Keratinocyte (primary cell): ENCODE results near the gene PODN. TPM values are rescaled to one million over a fixed set of nuclear protein-coding genes. Genes with fewer than 3 reads are reported as not detected.

Experiments
- DNase-seq: peaks from one replicate; pipeline ENCODE4 v3.0.0-alpha.2; 2011; ENCODE audit warnings: low read depth, missing footprints, low spot score
- FAIRE-seq: peaks from 2 replicates; lab custom pipeline; 2011; peaks lifted over from hg19 to GRCh38; lab: Jason Lieb, UNC
- H2AFZ ChIP-seq: 2 replicates; pipeline ENCODE4 v1.6.0; 2012; ENCODE audit warnings: low read length, control low read depth, inconsistent platforms; ENCODE audit not compliant: control insufficient read depth
- H3K27ac ChIP-seq: 2 replicates; pipeline ENCODE4 v1.5.1; 2011; ENCODE audit warnings: low read length; ENCODE audit not compliant: control insufficient read depth, insufficient read depth
- H3K27me3 ChIP-seq: 3 replicates; pipeline ENCODE4 v1.6.0; 2011; ENCODE audit warnings: low read length; ENCODE audit not compliant: control insufficient read depth, insufficient read depth; ENCODE audit errors: extremely low read depth
- H3K36me3 ChIP-seq, 2 experiments: 2 replicates in 1 of 2; 3 replicates in 1 of 2; pipeline ENCODE4 v1.5.1; 2011; ENCODE audit warnings: low read length in 2 of 2, mild to moderate bottlenecking in 1 of 2; ENCODE audit not compliant: control insufficient read depth in 2 of 2, insufficient read depth in 2 of 2; ENCODE audit errors: extremely low read depth in 1 of 2
- H3K4me1 ChIP-seq: 3 replicates; pipeline ENCODE4 v1.5.1; 2011; ENCODE audit warnings: low read length; ENCODE audit not compliant: control insufficient read depth, insufficient read depth; ENCODE audit errors: extremely low read depth
- H3K4me2 ChIP-seq: 3 replicates; pipeline ENCODE4 v1.6.0; 2011; ENCODE audit warnings: low read depth, low read length; ENCODE audit not compliant: control insufficient read depth, insufficient read depth; ENCODE audit errors: extremely low read depth
- H3K4me3 ChIP-seq, 3 experiments: fragments of 200-600 bp in 1 of 3; sonication (generic) in 1 of 3; 2 replicates in 2 of 3; 3 replicates in 1 of 3; pipeline ENCODE4 v1.5.1; 2011 to 2016; ENCODE audit warnings: low read length in 3 of 3, mild to moderate bottlenecking in 3 of 3, control low read depth in 2 of 3, inconsistent platforms in 1 of 3, low read depth in 1 of 3, mixed read lengths in 1 of 3, mixed run types in 1 of 3, moderate library complexity in 1 of 3; ENCODE audit not compliant: control insufficient read depth in 2 of 3, insufficient read depth in 2 of 3; ENCODE audit errors: extremely low read depth in 1 of 3
- H3K79me2 ChIP-seq: 2 replicates; pipeline ENCODE4 v1.6.0; 2012; ENCODE audit warnings: low read length; ENCODE audit not compliant: control insufficient read depth, insufficient read depth
- H3K9ac ChIP-seq: 3 replicates; pipeline ENCODE4 v1.6.0; 2011; ENCODE audit warnings: low read length; ENCODE audit not compliant: control insufficient read depth, insufficient read depth; ENCODE audit errors: extremely low read depth
- H3K9me1 ChIP-seq: 3 replicates; pipeline ENCODE4 v1.6.0; 2011; ENCODE audit warnings: low read length; ENCODE audit not compliant: control insufficient read depth, insufficient read depth; ENCODE audit errors: extremely low read depth
- H3K9me3 ChIP-seq: 2 replicates; pipeline ENCODE4 v1.5.1; 2012; ENCODE audit warnings: low read depth, low read length; ENCODE audit not compliant: control insufficient read depth
- H4K20me1 ChIP-seq: 3 replicates; pipeline ENCODE4 v1.6.0; 2011; ENCODE audit warnings: low read length; ENCODE audit not compliant: control insufficient read depth, insufficient read depth; ENCODE audit errors: extremely low read depth
- CTCF ChIP-seq, 3 experiments: IDR thresholded peaks in 1 of 3; conservative IDR thresholded peaks in 1 of 3; optimal IDR thresholded peaks in 1 of 3; 2 replicates in 2 of 3; 3 replicates in 1 of 3; pipeline versions ENCODE3 to v1.5.1; 2011; ENCODE audit warnings: low read length in 3 of 3, mild to moderate bottlenecking in 3 of 3, moderate library complexity in 2 of 3, control low read depth in 1 of 3, inconsistent platforms in 1 of 3; ENCODE audit not compliant: insufficient read depth in 2 of 3; ENCODE audit errors: extremely low read depth in 1 of 3
- EZH2 ChIP-seq: IDR thresholded peaks from one replicate; pipeline ENCODE4 v1.6.1; 2012; ENCODE audit warnings: inconsistent platforms, mild to moderate bottlenecking, low read length, moderate library complexity
- dilution Hi-C: fragments of 300-500 bp; cut with MboI; formaldehyde crosslinking; loops from one replicate; pipeline ENCODE4 v1.7.0; 2020; ENCODE audit warnings: low sequenced_read_pairs; ENCODE audit not compliant: extremely low pct_ligation_motif_present
- polyA plus RNA-seq, 5 experiments: library from polyadenylated mRNA; depleted of rRNA in 3 of 5; stranded (reverse) in 3 of 5; stranded (forward) in 1 of 5; unstranded in 1 of 5; fragments of >200 nt; gene quantifications; 1 replicate in 1 of 5; 2 replicates in 3 of 5; 3 replicates in 1 of 5; pipeline versions ENCODE4 v1.2.1 to v1.2.3, GENCODE V29; 2011 to 2012; ENCODE audit warnings: missing spikeins in 2 of 5, low read depth in 1 of 5, low replicate concordance in 1 of 5

The PODN gene
- polyA plus RNA-seq, 1 donor (not counting 4 experiments of a cell fraction or from before 2014, with no cell fraction given) = not detected

GRCh38 chr1:53046930-53047329 lies 15.1 kb upstream of the PODN start:
- Histone ChIP-seq H3K9ac (no peak overlapping the region), H3K9me1 (no peaks in the 10 kb centered on the region), H3K27ac (no peak overlapping the region), H2AFZ (no peak overlapping the region), H3K4me2 (no peak overlapping the region), H4K20me1 (no peaks in the 10 kb centered on the region), H3K27me3 (no peaks in the 10 kb centered on the region), H3K36me3 (peaks cover 0 to 1% of the 10 kb centered on the region in 2 experiments), H3K79me2 (no peaks in the 10 kb centered on the region), H3K9me3 (no peaks in the 10 kb centered on the region), H3K4me3 (no peak overlapping the region), H3K4me1 (peaks cover 16% of the 10 kb centered on the region)
- dilution Hi-C loops = no loop called here
- FAIRE-seq (no peak), DNase-seq (no peak)
- TF ChIP-seq EZH2 = no peak
- TF ChIP-seq CTCF (optimal IDR thresholded peaks at IDR 0.05 in 1 of 3, IDR thresholded peaks at IDR 0.05 in 1 of 3, conservative IDR thresholded peaks at IDR 0.05 in 1 of 3; ENCODE audit: extremely low read depth in 1 of 3, insufficient read depth in 2 of 3, low read length in 3 of 3) = no peak

GRCh38 chr1:53047737-53048736 lies 14.0 kb upstream of the PODN start:
- Histone ChIP-seq H3K9me1 (no peaks in the 10 kb centered on the region), H3K27ac (no peak overlapping the region), H3K4me2 (peak overlapping the region; percentile 13), H3K4me3 (no peak overlapping the region), H2AFZ (no peak overlapping the region), H3K79me2 (no peaks in the 10 kb centered on the region), H3K4me1 (peaks cover 16% of the 10 kb centered on the region), H4K20me1 (no peaks in the 10 kb centered on the region), H3K27me3 (no peaks in the 10 kb centered on the region), H3K36me3 (peaks cover 0 to 2% of the 10 kb centered on the region in 2 experiments), H3K9me3 (no peaks in the 10 kb centered on the region), H3K9ac (no peak overlapping the region)
- DNase-seq = no peak
- FAIRE-seq = peak; percentile 64
- dilution Hi-C loops = no loop called here
- TF ChIP-seq CTCF (optimal IDR thresholded peaks at IDR 0.05 in 1 of 3, IDR thresholded peaks at IDR 0.05 in 1 of 3, conservative IDR thresholded peaks at IDR 0.05 in 1 of 3; ENCODE audit: extremely low read depth in 1 of 3, insufficient read depth in 2 of 3, low read length in 3 of 3) = no peak
- no peak for TF ChIP-seq EZH2
